WTC11 (cell line): Measurements from ENCODE around the gene MACROD2. TPM values are rescaled to one million over a fixed set of nuclear protein-coding genes. Genes with fewer than 3 reads are reported as not detected.

ENCODE experiments used
- ATAC-seq: fragments of 200-7000 bp; cut with Tn5 transposase; 2 replicates; pipeline ENCODE4 v1.10.0; 2021; ENCODE audit warnings: mild to moderate bottlenecking, moderate library complexity
- CTCF ChIA-PET: fragments of 300-600 bp; sonication (Branson Sonifier 250); formaldehyde crosslinking; loops from one replicate; lab custom pipeline; 2021; ENCODE audit warnings: antibody characterized with exemption; lab: Charles Lee
- POLR2A ChIA-PET: fragments of 350-600 bp; sonication (Branson Sonifier 250); formaldehyde crosslinking; loops from one replicate; lab custom pipeline; 2021; ENCODE audit warnings: antibody characterized with exemption; lab: Charles Lee
- DNase-seq: peaks from one replicate; pipeline ENCODE4 v3.0.0; 2021; ENCODE audit warnings: low spot score
- H3K27ac Mint-ChIP-seq: 2 replicates; pipeline ENCODE4 v1.8.0; 2021; ENCODE audit warnings: mixed read lengths
- H3K27me3 Mint-ChIP-seq: 2 replicates; pipeline ENCODE4 v1.8.0; 2021; ENCODE audit warnings: low read depth, mild to moderate bottlenecking, moderate library complexity, mixed read lengths
- H3K36me3 Mint-ChIP-seq: 2 replicates; pipeline ENCODE4 v1.8.0; 2021; ENCODE audit warnings: mixed read lengths
- H3K4me1 Mint-ChIP-seq: 2 replicates; pipeline ENCODE4 v1.8.0; 2022; ENCODE audit warnings: mixed read lengths
- H3K4me3 Mint-ChIP-seq: 2 replicates; pipeline ENCODE4 v1.8.0; 2021; ENCODE audit warnings: mild to moderate bottlenecking, moderate library complexity, mixed read lengths
- H3K9me3 Mint-ChIP-seq: 2 replicates; pipeline ENCODE4 v1.8.0; 2021; ENCODE audit warnings: mixed read lengths
- E2F5 ChIP-seq: sonication (generic); formaldehyde crosslinking; IDR thresholded peaks from 2 replicates; pipeline ENCODE4 v1.8.1; 2022; ENCODE audit warnings: mild to moderate bottlenecking, moderate library complexity, missing genetic modification reagents
- IRF2 ChIP-seq: sonication (generic); formaldehyde crosslinking; IDR thresholded peaks from 2 replicates; pipeline ENCODE4 v1.8.0; 2022; ENCODE audit warnings: low read depth, missing genetic modification reagents, borderline replicate concordance
- MYBL2 ChIP-seq: sonication (generic); formaldehyde crosslinking; IDR thresholded peaks from 2 replicates; pipeline ENCODE4 v1.8.1; 2023; ENCODE audit warnings: mild to moderate bottlenecking, moderate library complexity, missing genetic modification reagents
- NFYB ChIP-seq: sonication (generic); formaldehyde crosslinking; conservative IDR thresholded peaks from 2 replicates; pipeline ENCODE4 v1.8.0; 2022; ENCODE audit warnings: low read depth, missing genetic modification reagents
- OVOL2 ChIP-seq: fragments of 250-450 bp; sonication (Bioruptor Pico); IDR thresholded peaks from 2 replicates; pipeline ENCODE4 v1.9.0; 2021; ENCODE audit warnings: mild to moderate bottlenecking, borderline replicate concordance
- RORB ChIP-seq: fragments of 250-450 bp; sonication (Bioruptor Pico); IDR thresholded peaks from 2 replicates; pipeline ENCODE4 v1.9.0; 2021; ENCODE audit warnings: mild to moderate bottlenecking
- SMAD4 ChIP-seq: sonication (generic); formaldehyde crosslinking; IDR thresholded peaks from 2 replicates; pipeline ENCODE4 v1.8.0; 2022; ENCODE audit warnings: mild to moderate bottlenecking, missing genetic modification reagents
- USF2 ChIP-seq: sonication (generic); formaldehyde crosslinking; IDR thresholded peaks from 2 replicates; pipeline ENCODE4 v1.8.1; 2023; ENCODE audit warnings: mild to moderate bottlenecking, missing genetic modification reagents, moderate library complexity
- ZBTB43 ChIP-seq: sonication (generic); formaldehyde crosslinking; IDR thresholded peaks from 2 replicates; pipeline ENCODE4 v1.8.1; 2023; ENCODE audit warnings: mild to moderate bottlenecking, missing genetic modification reagents
- ZNF138 ChIP-seq: sonication (generic); formaldehyde crosslinking; conservative IDR thresholded peaks from 2 replicates; pipeline ENCODE4 v1.8.1; 2022; ENCODE audit warnings: mild to moderate bottlenecking, moderate library complexity, missing genetic modification reagents
- ZNF671 ChIP-seq: fragments of 250-450 bp; sonication (Bioruptor Pico); IDR thresholded peaks from 2 replicates; pipeline ENCODE4 v1.8.0; 2021; ENCODE audit warnings: mild to moderate bottlenecking
- total RNA-seq: library from RNA; stranded (reverse); gene quantifications from 3 replicates; pipeline ENCODE4 v1.2.3, GENCODE V29; 2021
- TF ChIP-seq, protein P1 (sequence below): sonication (generic); formaldehyde crosslinking; IDR thresholded peaks from 2 replicates; pipeline ENCODE4 v1.8.1; 2023; ENCODE audit warnings: mild to moderate bottlenecking, missing genetic modification reagents
- TF ChIP-seq, protein P2 (sequence below): sonication (generic); formaldehyde crosslinking; IDR thresholded peaks from 2 replicates; pipeline ENCODE4 v1.8.1; 2022; ENCODE audit warnings: mild to moderate bottlenecking, missing genetic modification reagents, moderate library complexity, borderline replicate concordance
- TF ChIP-seq, protein P3 (sequence below): sonication (generic); formaldehyde crosslinking; IDR thresholded peaks from 2 replicates; pipeline ENCODE4 v1.8.0; 2023; ENCODE audit warnings: mild to moderate bottlenecking, missing genetic modification reagents
- TF ChIP-seq, protein P4 (sequence below): sonication (generic); formaldehyde crosslinking; IDR thresholded peaks from 2 replicates; pipeline ENCODE4 v1.8.0; 2022; ENCODE audit warnings: missing genetic modification reagents

Gene MACROD2
- total RNA-seq, 1 experiment from 2014 or later, result 4.1 TPM

- TF ChIP-seq USF2 (no peak), ZBTB43 (no peak), MYBL2 (no peak), OVOL2 (CRISPR knock-in tag) (no peak), IRF2 (CRISPR knock-in tag) (no peak), E2F5 (CRISPR knock-in tag) (no peak), ZNF671 (CRISPR knock-in tag) (no peak)
- TF ChIP-seq, protein P1, sequence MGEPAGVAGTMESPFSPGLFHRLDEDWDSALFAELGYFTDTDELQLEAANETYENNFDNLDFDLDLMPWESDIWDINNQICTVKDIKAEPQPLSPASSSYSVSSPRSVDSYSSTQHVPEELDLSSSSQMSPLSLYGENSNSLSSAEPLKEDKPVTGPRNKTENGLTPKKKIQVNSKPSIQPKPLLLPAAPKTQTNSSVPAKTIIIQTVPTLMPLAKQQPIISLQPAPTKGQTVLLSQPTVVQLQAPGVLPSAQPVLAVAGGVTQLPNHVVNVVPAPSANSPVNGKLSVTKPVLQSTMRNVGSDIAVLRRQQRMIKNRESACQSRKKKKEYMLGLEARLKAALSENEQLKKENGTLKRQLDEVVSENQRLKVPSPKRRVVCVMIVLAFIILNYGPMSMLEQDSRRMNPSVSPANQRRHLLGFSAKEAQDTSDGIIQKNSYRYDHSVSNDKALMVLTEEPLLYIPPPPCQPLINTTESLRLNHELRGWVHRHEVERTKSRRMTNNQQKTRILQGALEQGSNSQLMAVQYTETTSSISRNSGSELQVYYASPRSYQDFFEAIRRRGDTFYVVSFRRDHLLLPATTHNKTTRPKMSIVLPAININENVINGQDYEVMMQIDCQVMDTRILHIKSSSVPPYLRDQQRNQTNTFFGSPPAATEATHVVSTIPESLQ (CRISPR knock-in tag), result no peak
Measured at GRCh38 chr20:15346657-15347280, 1351.5 kb downstream of the MACROD2 start (continued).

DNA sequence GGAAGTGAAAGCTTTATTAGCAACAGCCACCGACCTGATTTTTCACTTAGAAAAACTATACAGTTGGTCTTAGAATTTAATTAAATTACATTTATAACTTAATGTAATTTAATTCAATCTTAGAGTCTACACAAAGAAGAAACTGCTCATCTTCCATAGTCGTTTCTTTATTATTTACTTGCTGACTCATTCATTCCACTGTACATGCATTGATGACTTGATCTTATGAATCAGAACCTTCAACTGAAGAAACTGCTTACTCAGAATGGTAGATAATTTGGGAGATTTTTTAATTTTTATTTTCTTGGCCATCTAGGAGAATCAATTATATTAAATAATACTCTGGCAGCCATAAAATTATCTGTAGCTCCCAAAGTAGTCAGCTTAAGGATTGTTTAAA lies 1363.7 kb downstream of the MACROD2 start:
- Mint-ChIP-seq H3K27ac (no peak overlapping the region), H3K27me3 (no peaks in the 10 kb centered on the region), H3K9me3 (peaks cover 6% of the 10 kb centered on the region), H3K4me3 (no peak overlapping the region), H3K4me1 (peaks cover 9% of the 10 kb centered on the region), H3K36me3 (no peaks in the 10 kb centered on the region)
- DNase-seq (no peak), ATAC-seq (no peak)
- POLR2A ChIA-PET, result no interaction called here
- CTCF ChIA-PET, result no interaction called here
- TF ChIP-seq RORB (CRISPR knock-in tag), result no peak
- TF ChIP-seq, protein P2, sequence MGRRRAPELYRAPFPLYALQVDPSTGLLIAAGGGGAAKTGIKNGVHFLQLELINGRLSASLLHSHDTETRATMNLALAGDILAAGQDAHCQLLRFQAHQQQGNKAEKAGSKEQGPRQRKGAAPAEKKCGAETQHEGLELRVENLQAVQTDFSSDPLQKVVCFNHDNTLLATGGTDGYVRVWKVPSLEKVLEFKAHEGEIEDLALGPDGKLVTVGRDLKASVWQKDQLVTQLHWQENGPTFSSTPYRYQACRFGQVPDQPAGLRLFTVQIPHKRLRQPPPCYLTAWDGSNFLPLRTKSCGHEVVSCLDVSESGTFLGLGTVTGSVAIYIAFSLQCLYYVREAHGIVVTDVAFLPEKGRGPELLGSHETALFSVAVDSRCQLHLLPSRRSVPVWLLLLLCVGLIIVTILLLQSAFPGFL (CRISPR knock-in tag), result no peak
- TF ChIP-seq NFYB (CRISPR knock-in tag), result no peak
- TF ChIP-seq, protein P3, sequence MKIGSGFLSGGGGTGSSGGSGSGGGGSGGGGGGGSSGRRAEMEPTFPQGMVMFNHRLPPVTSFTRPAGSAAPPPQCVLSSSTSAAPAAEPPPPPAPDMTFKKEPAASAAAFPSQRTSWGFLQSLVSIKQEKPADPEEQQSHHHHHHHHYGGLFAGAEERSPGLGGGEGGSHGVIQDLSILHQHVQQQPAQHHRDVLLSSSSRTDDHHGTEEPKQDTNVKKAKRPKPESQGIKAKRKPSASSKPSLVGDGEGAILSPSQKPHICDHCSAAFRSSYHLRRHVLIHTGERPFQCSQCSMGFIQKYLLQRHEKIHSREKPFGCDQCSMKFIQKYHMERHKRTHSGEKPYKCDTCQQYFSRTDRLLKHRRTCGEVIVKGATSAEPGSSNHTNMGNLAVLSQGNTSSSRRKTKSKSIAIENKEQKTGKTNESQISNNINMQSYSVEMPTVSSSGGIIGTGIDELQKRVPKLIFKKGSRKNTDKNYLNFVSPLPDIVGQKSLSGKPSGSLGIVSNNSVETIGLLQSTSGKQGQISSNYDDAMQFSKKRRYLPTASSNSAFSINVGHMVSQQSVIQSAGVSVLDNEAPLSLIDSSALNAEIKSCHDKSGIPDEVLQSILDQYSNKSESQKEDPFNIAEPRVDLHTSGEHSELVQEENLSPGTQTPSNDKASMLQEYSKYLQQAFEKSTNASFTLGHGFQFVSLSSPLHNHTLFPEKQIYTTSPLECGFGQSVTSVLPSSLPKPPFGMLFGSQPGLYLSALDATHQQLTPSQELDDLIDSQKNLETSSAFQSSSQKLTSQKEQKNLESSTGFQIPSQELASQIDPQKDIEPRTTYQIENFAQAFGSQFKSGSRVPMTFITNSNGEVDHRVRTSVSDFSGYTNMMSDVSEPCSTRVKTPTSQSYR, result no peak
- TF ChIP-seq ZNF138 (CRISPR knock-in tag), result no peak
- TF ChIP-seq OVOL2 (CRISPR knock-in tag), result no peak
- TF ChIP-seq, protein P4, sequence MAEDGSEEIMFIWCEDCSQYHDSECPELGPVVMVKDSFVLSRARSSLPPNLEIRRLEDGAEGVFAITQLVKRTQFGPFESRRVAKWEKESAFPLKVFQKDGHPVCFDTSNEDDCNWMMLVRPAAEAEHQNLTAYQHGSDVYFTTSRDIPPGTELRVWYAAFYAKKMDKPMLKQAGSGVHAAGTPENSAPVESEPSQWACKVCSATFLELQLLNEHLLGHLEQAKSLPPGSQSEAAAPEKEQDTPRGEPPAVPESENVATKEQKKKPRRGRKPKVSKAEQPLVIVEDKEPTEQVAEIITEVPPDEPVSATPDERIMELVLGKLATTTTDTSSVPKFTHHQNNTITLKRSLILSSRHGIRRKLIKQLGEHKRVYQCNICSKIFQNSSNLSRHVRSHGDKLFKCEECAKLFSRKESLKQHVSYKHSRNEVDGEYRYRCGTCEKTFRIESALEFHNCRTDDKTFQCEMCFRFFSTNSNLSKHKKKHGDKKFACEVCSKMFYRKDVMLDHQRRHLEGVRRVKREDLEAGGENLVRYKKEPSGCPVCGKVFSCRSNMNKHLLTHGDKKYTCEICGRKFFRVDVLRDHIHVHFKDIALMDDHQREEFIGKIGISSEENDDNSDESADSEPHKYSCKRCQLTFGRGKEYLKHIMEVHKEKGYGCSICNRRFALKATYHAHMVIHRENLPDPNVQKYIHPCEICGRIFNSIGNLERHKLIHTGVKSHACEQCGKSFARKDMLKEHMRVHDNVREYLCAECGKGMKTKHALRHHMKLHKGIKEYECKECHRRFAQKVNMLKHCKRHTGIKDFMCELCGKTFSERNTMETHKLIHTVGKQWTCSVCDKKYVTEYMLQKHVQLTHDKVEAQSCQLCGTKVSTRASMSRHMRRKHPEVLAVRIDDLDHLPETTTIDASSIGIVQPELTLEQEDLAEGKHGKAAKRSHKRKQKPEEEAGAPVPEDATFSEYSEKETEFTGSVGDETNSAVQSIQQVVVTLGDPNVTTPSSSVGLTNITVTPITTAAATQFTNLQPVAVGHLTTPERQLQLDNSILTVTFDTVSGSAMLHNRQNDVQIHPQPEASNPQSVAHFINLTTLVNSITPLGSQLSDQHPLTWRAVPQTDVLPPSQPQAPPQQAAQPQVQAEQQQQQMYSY (CRISPR knock-in tag), result no peak
- TF ChIP-seq SMAD4 (CRISPR knock-in tag), result no peak
